HepG2 (cell line): ENCODE data around the gene MSX2. TPM values are rescaled to one million over a fixed set of nuclear protein-coding genes. Genes with fewer than 3 reads are reported as not detected.

Experiments used
- ATAC-seq: fragments of 200-7000 bp; cut with Tn5 transposase; 3 replicates; pipeline ENCODE4 v1.9.1; 2020; ENCODE audit warnings: mild to moderate bottlenecking, moderate library complexity
- BruUV-seq: library from RNA; stranded (reverse); fragments of 400-500 nt; replicated peaks from 2 replicates; lab custom pipeline; 2021; lab: Mats Ljungman, UMichigan
- CTCF ChIA-PET: fragments of 300-600 bp; formaldehyde crosslinking; extraction: SDS; loops from one replicate; lab custom pipeline; 2021; ENCODE audit warnings: low total read pairs, inconsistent platforms, low intra/inter-chr PET ratio; lab: Yijun Ruan, JAX
- POLR2A ChIA-PET: fragments of 350-600 bp; sonication (Branson Sonifier 250); formaldehyde crosslinking; loops from one replicate; lab custom pipeline; 2020; ENCODE audit warnings: antibody characterized with exemption, inconsistent platforms; lab: Yijun Ruan, JAX
- DNase-seq: peaks from one replicate; pipeline ENCODE4 v3.0.0-alpha.2; 2015; ENCODE audit warnings: low spot score
- FAIRE-seq: peaks from 3 replicates; lab custom pipeline; 2011; peaks lifted over from hg19 to GRCh38; lab: Jason Lieb, UNC
- H2AFZ ChIP-seq: one replicate; pipeline ENCODE4 v1.6.1; 2011; ENCODE audit warnings: low read length, inconsistent platforms
- H3K27ac ChIP-seq: fragments of 300-600 bp; 3 replicates; pipeline ENCODE4 v1.8.0; 2011; ENCODE audit warnings: mixed run types, mild to moderate bottlenecking, mixed read lengths, low read length, inconsistent platforms; ENCODE audit not compliant: insufficient read depth; ENCODE audit errors: extremely low read length
- H3K27me3 ChIP-seq, 2 experiments: fragments of 200-600 bp in 1 of 2; 2 replicates in 1 of 2; 3 replicates in 1 of 2; pipeline versions ENCODE4 v1.6.0 to v1.8.0; 2011; ENCODE audit warnings: low read length in 2 of 2, mild to moderate bottlenecking in 2 of 2, moderate library complexity in 2 of 2, inconsistent platforms in 1 of 2; ENCODE audit not compliant: insufficient read depth in 2 of 2, control insufficient read depth in 1 of 2
- H3K36me3 ChIP-seq, 2 experiments: fragments of 200-600 bp in 1 of 2; replicated peaks in 1 of 2; 2 replicates in 1 of 2; 3 replicates in 1 of 2; pipeline versions ENCODE4 v1.5.1 to v1.8.0; 2011; ENCODE audit warnings: low read length in 2 of 2, inconsistent platforms in 1 of 2; ENCODE audit not compliant: insufficient read depth in 2 of 2, control insufficient read depth in 1 of 2
- H3K4me1 ChIP-seq: 2 replicates; pipeline ENCODE4 v1.5.1; 2012; ENCODE audit warnings: low read length, inconsistent platforms; ENCODE audit not compliant: insufficient read depth
- H3K4me2 ChIP-seq: 2 replicates; pipeline ENCODE4 v1.6.0; 2011; ENCODE audit warnings: low read depth, low read length, inconsistent platforms
- H3K4me3 ChIP-seq, 3 experiments: fragments of 200-600 bp in 1 of 3; sonication (generic), shearing (Covaris generic) in 1 of 3; replicated peaks in 1 of 3; 2 replicates each; pipeline ENCODE4 v1.5.1; 2011 to 2016; ENCODE audit warnings: low read length in 3 of 3, inconsistent platforms in 2 of 3, low read depth in 2 of 3, mild to moderate bottlenecking in 2 of 3, control low read depth in 1 of 3, mixed read lengths in 1 of 3; ENCODE audit not compliant: insufficient read depth in 1 of 3
- H3K79me2 ChIP-seq: one replicate; pipeline ENCODE4 v1.6.1; 2011; ENCODE audit warnings: low read length, inconsistent platforms; ENCODE audit not compliant: insufficient read depth
- H3K9ac ChIP-seq: 2 replicates; pipeline ENCODE4 v1.6.0; 2011; ENCODE audit warnings: mild to moderate bottlenecking, low read depth, low read length, inconsistent platforms; ENCODE audit not compliant: insufficient read depth
- H3K9me3 ChIP-seq: 2 replicates; pipeline ENCODE4 v1.5.1; 2012; ENCODE audit warnings: mild to moderate bottlenecking, low read length
- H4K20me1 ChIP-seq: 2 replicates; pipeline ENCODE4 v1.6.0; 2011; ENCODE audit warnings: inconsistent platforms, mild to moderate bottlenecking, low read length, moderate library complexity; ENCODE audit not compliant: insufficient read depth
- CAMTA2 ChIP-seq: sonication (generic); formaldehyde crosslinking; IDR thresholded peaks from 2 replicates; pipeline ENCODE4 v1.4.0; 2020; ENCODE audit warnings: mild to moderate bottlenecking, missing genetic modification reagents, borderline replicate concordance
- GMEB2 ChIP-seq: IDR thresholded peaks from 2 replicates; pipeline ENCODE4 v1.6.1; 2016; ENCODE audit warnings: missing biosample characterization, missing genetic modification reagents, low read depth
- KDM1A ChIP-seq: IDR thresholded peaks from 2 replicates; pipeline ENCODE4 v1.6.1; 2016; ENCODE audit warnings: missing compliant biosample characterization
- LCORL ChIP-seq, 2 experiments: fragments of 450-650 bp in 1 of 2; sonication (generic) in 1 of 2; formaldehyde crosslinking in 1 of 2; IDR thresholded peaks; 2 replicates each; pipeline versions ENCODE4 v1.5.0 to v1.6.1; 2017 to 2020; ENCODE audit warnings: antibody characterized with exemption in 1 of 2, missing genetic modification reagents in 1 of 2
- MBNL3 ChIP-seq: fragments of 250-450 bp; sonication (Bioruptor Pico); conservative IDR thresholded peaks from 2 replicates; pipeline ENCODE4 v1.8.0; 2022; ENCODE audit warnings: mild to moderate bottlenecking, inconsistent platforms
- MXI1 ChIP-seq: IDR thresholded peaks from 3 replicates; pipeline ENCODE4 v1.6.1; 2012; ENCODE audit warnings: low read depth, low read length, inconsistent platforms, borderline replicate concordance
- TEAD2 ChIP-seq: sonication (generic); formaldehyde crosslinking; IDR thresholded peaks from 2 replicates; pipeline ENCODE4 v1.9.0; 2021; ENCODE audit warnings: missing genetic modification reagents
- ZBTB1 ChIP-seq: sonication (generic); formaldehyde crosslinking; IDR thresholded peaks from 2 replicates; pipeline ENCODE4 v1.4.0; 2020; ENCODE audit warnings: missing genetic modification reagents, borderline replicate concordance
- ZFAT ChIP-seq: sonication (generic); formaldehyde crosslinking; conservative IDR thresholded peaks from 2 replicates; pipeline ENCODE4 v1.8.1; 2023; ENCODE audit warnings: missing genetic modification reagents, inconsistent platforms
- ZHX1 ChIP-seq: sonication (generic); formaldehyde crosslinking; IDR thresholded peaks from 2 replicates; pipeline ENCODE4 v1.8.1; 2022; ENCODE audit warnings: low read depth, mild to moderate bottlenecking, missing genetic modification reagents
- ZNF12 ChIP-seq: sonication (generic); formaldehyde crosslinking; IDR thresholded peaks from 2 replicates; pipeline ENCODE4 v1.5.0; 2020; ENCODE audit warnings: missing genetic modification reagents
- ZNF75D ChIP-seq: sonication (generic); formaldehyde crosslinking; IDR thresholded peaks from 2 replicates; pipeline ENCODE4 v1.8.1; 2023; ENCODE audit warnings: missing genetic modification reagents, mild to moderate bottlenecking, borderline replicate concordance
- ZNF775 ChIP-seq: sonication (generic); formaldehyde crosslinking; IDR thresholded peaks from 2 replicates; pipeline ENCODE4 v1.4.0; 2020; ENCODE audit warnings: missing genetic modification reagents, mild to moderate bottlenecking, moderate library complexity, borderline replicate concordance
- ZNF780A ChIP-seq: sonication (generic); formaldehyde crosslinking; IDR thresholded peaks from 2 replicates; pipeline ENCODE4 v1.8.0; 2022; ENCODE audit warnings: mild to moderate bottlenecking, missing genetic modification reagents, moderate library complexity
- ZNF816 ChIP-seq: sonication (generic); formaldehyde crosslinking; IDR thresholded peaks from 2 replicates; pipeline ENCODE4 v1.8.0; 2022; ENCODE audit warnings: missing genetic modification reagents, mild to moderate bottlenecking, borderline replicate concordance
- ZSCAN12 ChIP-seq: sonication (generic); formaldehyde crosslinking; IDR thresholded peaks from 2 replicates; pipeline ENCODE4 v1.9.0; 2021; ENCODE audit warnings: mild to moderate bottlenecking, missing genetic modification reagents
- WGBS: methylation state at CpG from one replicate; pipeline ENCODE4 v1.1.6; 2017; ENCODE audit warnings: low lambda C conversion rate; 5-methylcytosine and 5-hydroxymethylcytosine counted together
- in situ Hi-C: cut with HindIII; loops from 2 replicates; pipeline ENCODE4 v1.10.0; 2017; ENCODE audit warnings: low pct_unique_long_range_greater_than_20kb; ENCODE audit not compliant: extremely low pct_ligation_motif_present
- intact Hi-C: fragments of 100-400 bp; cut with micrococcal nuclease; formaldehyde crosslinking; loops from one replicate; pipeline ENCODE4 v1.10.0; 2022; ENCODE audit not compliant: unreplicated experiment
- polyA plus RNA-seq, 8 experiments: library from polyadenylated mRNA; depleted of rRNA in 3 of 8; stranded (reverse) in 7 of 8; unstranded in 1 of 8; fragments of >200 nt; fragmentation: Illumina TruSeq in 4 of 8; extraction: Trizol in 4 of 8; gene quantifications; 2 replicates each; pipeline versions ENCODE4 v1.2.1 to v1.2.3, GENCODE V29; 2011 to 2016; ENCODE audit warnings: low read depth in 4 of 8, missing spikeins in 1 of 8, mixed read lengths in 1 of 8; ENCODE audit not compliant: insufficient read depth in 1 of 8
- total RNA-seq, 5 experiments: library from RNA; depleted of rRNA; stranded (reverse); fragments of >200 nt; fragmentation: Illumina TruSeq; extraction: Trizol; gene quantifications; 2 replicates each; pipeline ENCODE4 v1.2.3, GENCODE V29; 2016; ENCODE audit warnings: low read depth in 1 of 5

The MSX2 gene
- total and polyA plus RNA-seq, 2 of the 13 experiments (the other 11 are each of a cell fraction or from before 2014, with no cell fraction given) = not detected

DNA sequence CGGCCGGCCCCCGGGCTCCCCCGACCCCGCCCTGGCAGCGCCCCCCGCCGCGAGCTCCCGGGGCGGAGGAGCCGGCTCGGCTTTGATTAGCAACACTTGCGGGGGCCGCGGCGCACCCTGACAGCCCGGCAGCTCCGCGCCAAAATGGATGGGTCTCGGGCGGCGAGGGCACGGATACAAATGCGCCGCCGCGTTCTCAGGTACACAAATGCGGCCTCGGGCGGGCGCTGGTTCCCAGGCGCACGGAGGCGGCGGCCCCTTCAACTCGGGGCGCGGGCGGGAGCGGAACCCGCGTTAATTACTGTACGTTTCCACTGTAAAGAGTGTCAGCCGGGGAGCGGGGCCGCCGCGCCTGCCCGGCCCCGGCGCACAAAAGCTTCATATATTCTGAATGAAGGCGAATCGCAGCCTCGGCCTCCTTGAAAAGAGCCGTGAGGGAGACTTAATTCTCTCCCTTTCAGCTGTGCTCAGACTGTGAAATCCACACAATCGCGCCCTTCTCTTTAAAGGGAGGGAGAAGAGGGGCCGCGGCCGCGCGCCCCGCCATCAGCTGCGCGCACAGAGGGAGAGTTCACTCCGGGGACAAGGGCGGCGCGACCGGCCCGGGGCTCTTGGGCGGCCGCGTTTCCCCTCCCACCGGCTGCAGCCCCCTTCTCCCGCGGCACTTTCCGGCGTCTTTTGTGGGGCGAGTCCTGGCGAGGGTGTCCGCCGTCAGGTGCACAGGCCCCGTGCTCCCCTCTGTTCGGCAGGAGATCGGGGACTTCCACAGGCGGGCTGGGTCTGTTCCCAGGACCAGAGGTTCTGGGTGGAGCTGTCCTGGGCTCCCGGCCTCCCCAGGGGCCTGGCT lies 27.0 kb downstream of the MSX2 start:
- no peak for ATAC-seq
- 69% methylated on average over 32 of the region's 89 CpGs for WGBS

More for the DNA sequence above, 27.0 kb downstream of the MSX2 start:
- TF ChIP-seq GMEB2 (CRISPR knock-in tag) = no peak
- TF ChIP-seq CAMTA2 (CRISPR knock-in tag) = no peak
- TF ChIP-seq ZNF12 (CRISPR knock-in tag) = no peak
- no peak for TF ChIP-seq ZNF816
- no peak for TF ChIP-seq ZNF780A (CRISPR knock-in tag)
- no peak for TF ChIP-seq MBNL3 (CRISPR knock-in tag)
- TF ChIP-seq ZSCAN12 (CRISPR knock-in tag) = no peak
- no peak for TF ChIP-seq ZFAT (CRISPR knock-in tag)
- TF ChIP-seq ZBTB1 (CRISPR knock-in tag) = no peak
- no peak for TF ChIP-seq MXI1
- no peak for TF ChIP-seq ZNF75D
- TF ChIP-seq ZNF775 (CRISPR knock-in tag) = no peak
- TF ChIP-seq TEAD2 = no peak
- no peak for TF ChIP-seq KDM1A (CRISPR knock-in tag)
- no peak for TF ChIP-seq LCORL (IDR thresholded peaks at IDR 0.05)
- no peak for TF ChIP-seq LCORL (CRISPR knock-in tag; IDR thresholded peaks at IDR 0.05)
- TF ChIP-seq ZHX1 (CRISPR knock-in tag) = no peak
- FAIRE-seq = no peak
- no peaks in the 10 kb centered on the region for H3K9me3 ChIP-seq
- H4K20me1 ChIP-seq = no peaks in the 10 kb centered on the region
- H3K27me3 ChIP-seq = peaks cover 0 to 34% of the 10 kb centered on the region in 2 experiments; a peak in 3 of 5 replicates
- H3K79me2 ChIP-seq = no peaks in the 10 kb centered on the region
- in situ Hi-C loops (no loop called here), intact Hi-C loops (no loop called here)
- no peak overlapping the region for H3K27ac ChIP-seq
- no peak overlapping the region for H2AFZ ChIP-seq
- no peaks in the 10 kb centered on the region for H3K4me1 ChIP-seq
- H3K9ac ChIP-seq = no peak overlapping the region
- no peak for DNase-seq
- H3K4me2 ChIP-seq = no peak overlapping the region
- ChIA-PET CTCF (no interaction called here), POLR2A (no interaction called here)
- H3K36me3 ChIP-seq = no peaks in the 10 kb centered on the region
- BruUV-seq = no TSS peak
- H3K4me3 ChIP-seq = no peak overlapping the region
